Measurements from ENCODE around the gene TP73. TPM values are rescaled to one million over a fixed set of nuclear protein-coding genes. Genes with fewer than 3 reads are reported as not detected.

The TP73 gene
- total RNA-seq, 1 experiment from 2014 or later: 2.6 TPM

GRCh38 chr1:3691421-3692204 is 39.3 kb downstream of the TP73 start:
- no TSS peak for BruUV-seq (replicated peaks)
- DNase-seq: no peak
- Histone ChIP-seq H3K9me2 (replicated peaks; ENCODE audit: low read length) (no peaks in the 10 kb centered on the region), H3K4me2 (ENCODE audit: low read length) (no peak overlapping the region), H4K20me1 (ENCODE audit: low read length) (no peaks in the 10 kb centered on the region), H3K4me3 (ENCODE audit: low read length) (no peak overlapping the region), H3K27ac (ENCODE audit: low read length) (no peak overlapping the region), H3K9ac (ENCODE audit: low read length) (no peak overlapping the region), H3F3A (ENCODE audit: low read length, unreplicated experiment) (no peaks in the 10 kb centered on the region), H3K27me3 (ENCODE audit: low read length) (peaks cover 5% of the 10 kb centered on the region; the same call in 1 of the 2 replicates), H3K9me3 (ENCODE audit: low read length) (no peaks in the 10 kb centered on the region), H3K4me1 (ENCODE audit: insufficient read depth, low read length) (no peaks in the 10 kb centered on the region), H3K79me2 (ENCODE audit: low read length) (no peaks in the 10 kb centered on the region), H3K36me3 (ENCODE audit: low read depth, low read length) (no peaks in the 10 kb centered on the region), H2AFZ (ENCODE audit: low read length) (no peak overlapping the region)
- ChIA-PET POLR2A (ENCODE audit: unreplicated experiment) (no interaction called here), CTCF (no interaction called here)
- ATAC-seq: no peak
- intact Hi-C loops (cut with micrococcal nuclease): no loop called here
- TF ChIP-seq EZH2phosphoT487 (IDR thresholded peaks at IDR 0.05; ENCODE audit: borderline replicate concordance, low read length) (no peak), EZH2 (IDR thresholded peaks at IDR 0.05; ENCODE audit: low read length, unreplicated experiment) (no peak), CTCF (conservative IDR thresholded peaks at IDR 0.05; ENCODE audit: low read depth, low read length) (no peak)

GRCh38 chr1:3692598-3692997 is 40.3 kb downstream of the TP73 start:
- Histone ChIP-seq H3K79me2 (ENCODE audit: low read length) (no peaks in the 10 kb centered on the region), H3K4me2 (ENCODE audit: low read length) (no peak overlapping the region), H3K27me3 (ENCODE audit: low read length) (peaks cover 13% of the 10 kb centered on the region; the same call in 1 of the 2 replicates), H4K20me1 (ENCODE audit: low read length) (no peaks in the 10 kb centered on the region), H3K9ac (ENCODE audit: low read length) (no peak overlapping the region), H2AFZ (ENCODE audit: low read length) (no peak overlapping the region), H3K9me2 (replicated peaks; ENCODE audit: low read length) (no peaks in the 10 kb centered on the region), H3K9me3 (ENCODE audit: low read length) (no peaks in the 10 kb centered on the region), H3K4me1 (ENCODE audit: insufficient read depth, low read length) (no peaks in the 10 kb centered on the region), H3K27ac (ENCODE audit: low read length) (no peak overlapping the region), H3F3A (ENCODE audit: low read length, unreplicated experiment) (no peaks in the 10 kb centered on the region), H3K4me3 (ENCODE audit: low read length) (no peak overlapping the region), H3K36me3 (ENCODE audit: low read depth, low read length) (no peaks in the 10 kb centered on the region)
- TF ChIP-seq EZH2phosphoT487 (IDR thresholded peaks at IDR 0.05; ENCODE audit: borderline replicate concordance, low read length): no peak
- TF ChIP-seq CTCF (conservative IDR thresholded peaks at IDR 0.05; ENCODE audit: low read depth, low read length): no peak
- no peak for TF ChIP-seq EZH2 (IDR thresholded peaks at IDR 0.05; ENCODE audit: low read length, unreplicated experiment)
- ATAC-seq (no peak), DNase-seq (no peak)
- CTCF ChIA-PET: no interaction called here
- POLR2A ChIA-PET (ENCODE audit: unreplicated experiment): no interaction called here
- BruUV-seq (replicated peaks): no TSS peak
- intact Hi-C loops (cut with micrococcal nuclease): no loop called here

GRCh38 chr1:3693321-3693720 is 41.0 kb downstream of the TP73 start:
- Histone ChIP-seq H3K79me2 (ENCODE audit: low read length) (no peaks in the 10 kb centered on the region), H3K9ac (ENCODE audit: low read length) (no peak overlapping the region), H3F3A (ENCODE audit: low read length, unreplicated experiment) (no peaks in the 10 kb centered on the region), H3K36me3 (ENCODE audit: low read depth, low read length) (no peaks in the 10 kb centered on the region), H3K27me3 (ENCODE audit: low read length) (peaks cover 20% of the 10 kb centered on the region; the same call in 1 of the 2 replicates), H2AFZ (ENCODE audit: low read length) (no peak overlapping the region), H3K9me2 (replicated peaks; ENCODE audit: low read length) (no peaks in the 10 kb centered on the region), H3K27ac (ENCODE audit: low read length) (no peak overlapping the region), H3K4me1 (ENCODE audit: insufficient read depth, low read length) (no peaks in the 10 kb centered on the region), H3K9me3 (ENCODE audit: low read length) (no peaks in the 10 kb centered on the region), H3K4me2 (ENCODE audit: low read length) (no peak overlapping the region), H4K20me1 (ENCODE audit: low read length) (no peaks in the 10 kb centered on the region), H3K4me3 (ENCODE audit: low read length) (no peak overlapping the region)
- ChIA-PET CTCF (interaction anchor here (0.6 kb wide), 1 partner anchor 31 kb away, joined by 3 read pairs; no protein-coding TSS in a partner anchor), POLR2A (ENCODE audit: unreplicated experiment) (no interaction called here)
- no peak for TF ChIP-seq EZH2phosphoT487 (IDR thresholded peaks at IDR 0.05; ENCODE audit: borderline replicate concordance, low read length)
- TF ChIP-seq EZH2 (IDR thresholded peaks at IDR 0.05; ENCODE audit: low read length, unreplicated experiment): no peak
- TF ChIP-seq CTCF (conservative IDR thresholded peaks at IDR 0.05; ENCODE audit: low read depth, low read length): no peak
- ATAC-seq: no peak
- intact Hi-C loops (cut with micrococcal nuclease): no loop called here
- no TSS peak for BruUV-seq (replicated peaks)
- no peak for DNase-seq

All from PC-3 (cell line).